ENCODE data around the gene CACNB4.
"Not testable (repeated sequence)": the region's sequence is repeated elsewhere in the genome, so short reads cannot be mapped to it uniquely, and the experiment has no call there.

The CACNB4 gene

GRCh38 chr2:152015552-152015951 lies 83.3 kb downstream of the CACNB4 start:
- DNase-seq = no peak

- no peak for DNase-seq
These were observed 86.1 kb downstream of the CACNB4 start for GRCh38 chr2:152012697-152013096.

DNA sequence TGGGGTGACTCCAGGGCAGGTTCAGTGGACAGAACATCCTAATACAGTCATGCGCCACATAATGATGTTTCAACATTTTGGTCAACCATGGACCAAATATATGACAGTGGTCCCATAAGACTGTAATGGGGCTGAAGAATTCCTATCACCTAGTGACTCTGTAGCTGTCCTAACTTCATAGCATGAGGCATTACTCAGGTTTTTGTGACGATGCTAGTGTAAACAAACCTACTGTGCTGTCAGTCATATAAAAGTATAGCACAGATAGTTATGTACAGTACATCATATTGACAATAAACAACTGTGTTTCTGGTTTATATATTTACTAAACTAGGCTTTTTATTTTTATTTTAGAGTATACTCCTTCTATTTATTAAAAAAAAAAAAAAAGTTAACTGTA lies 87.1 kb downstream of the CACNB4 start:
- no peak for DNase-seq

GRCh38 chr2:152005607-152006006 lies 93.2 kb downstream of the CACNB4 start:
- DNase-seq = no peak

DNA sequence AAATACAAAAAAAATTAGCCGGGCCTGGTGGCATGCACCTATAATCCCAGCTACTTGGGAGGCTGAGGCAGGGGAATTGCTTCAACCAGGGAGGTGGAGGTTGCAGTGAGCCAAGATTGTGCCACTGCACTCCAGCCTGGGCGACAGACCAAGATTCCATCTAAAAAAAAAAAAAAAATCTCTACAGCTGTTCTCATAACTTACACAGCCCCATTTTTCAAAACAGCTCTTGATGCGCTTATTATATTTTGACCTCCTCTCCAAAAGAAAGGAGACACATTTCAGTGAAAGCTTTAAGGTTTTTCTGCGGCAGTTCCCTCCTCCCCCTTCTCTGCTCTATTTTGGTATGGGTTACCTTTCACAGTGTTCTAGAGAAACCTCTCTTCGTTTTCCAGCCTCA lies 95.6 kb downstream of the CACNB4 start:
- not testable (repeated sequence) for DNase-seq

DNA sequence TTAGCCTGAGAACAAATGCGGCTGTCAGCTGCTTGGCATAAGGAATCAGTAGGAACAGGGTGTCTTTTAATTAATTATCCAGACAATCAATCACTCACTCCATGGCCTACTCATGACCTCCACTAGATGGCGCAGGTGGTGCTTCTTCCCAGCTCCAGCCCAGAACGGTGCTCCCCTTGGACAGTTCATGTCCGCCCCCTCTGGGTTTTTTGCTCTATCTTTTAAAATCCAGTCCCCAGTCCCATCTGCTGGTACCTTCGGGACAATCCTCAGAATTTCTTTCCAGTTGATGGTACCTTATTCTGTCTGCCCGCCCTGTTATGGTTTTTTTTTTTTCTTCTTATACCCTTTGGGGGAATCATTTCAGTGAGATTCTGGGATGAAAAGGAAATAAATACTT lies 99.8 kb downstream of the CACNB4 start:
- DNase-seq = peak in 2 of 4 experiments; percentile 4

GRCh38 chr2:151996243-151997003 lies 102.4 kb downstream of the CACNB4 start:
- DNase-seq = no peak

GRCh38 chr2:151995161-151995557 lies 103.7 kb downstream of the CACNB4 start:
- no peak for DNase-seq

- not testable (repeated sequence) for DNase-seq
These were observed 104.7 kb downstream of the CACNB4 start for GRCh38 chr2:151994178-151994577.

- no peak for DNase-seq
These were observed 107.8 kb downstream of the CACNB4 start for GRCh38 chr2:151991010-151991409.

GRCh38 chr2:151989378-151989777 lies 109.5 kb downstream of the CACNB4 start:
- no peak for DNase-seq

DNA sequence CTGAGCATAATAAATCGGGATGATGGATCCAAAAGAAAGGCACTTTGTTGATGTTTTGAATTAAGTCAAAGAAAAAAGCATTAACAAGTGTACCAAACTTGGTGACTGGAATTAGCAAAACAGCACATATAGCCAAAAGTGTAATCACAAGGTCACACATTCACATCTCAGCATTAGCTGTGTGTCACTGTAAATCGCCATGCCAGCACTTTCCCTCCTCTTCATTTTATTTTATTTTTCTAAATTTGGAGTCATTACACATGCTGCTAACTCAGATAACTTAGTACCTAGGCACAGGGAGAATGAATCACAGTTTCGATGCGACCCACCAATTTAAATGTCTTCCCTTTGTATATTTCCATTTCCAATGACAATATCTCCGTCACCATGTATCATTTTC lies 111.4 kb downstream of the CACNB4 start:
- DNase-seq = no peak

DNA sequence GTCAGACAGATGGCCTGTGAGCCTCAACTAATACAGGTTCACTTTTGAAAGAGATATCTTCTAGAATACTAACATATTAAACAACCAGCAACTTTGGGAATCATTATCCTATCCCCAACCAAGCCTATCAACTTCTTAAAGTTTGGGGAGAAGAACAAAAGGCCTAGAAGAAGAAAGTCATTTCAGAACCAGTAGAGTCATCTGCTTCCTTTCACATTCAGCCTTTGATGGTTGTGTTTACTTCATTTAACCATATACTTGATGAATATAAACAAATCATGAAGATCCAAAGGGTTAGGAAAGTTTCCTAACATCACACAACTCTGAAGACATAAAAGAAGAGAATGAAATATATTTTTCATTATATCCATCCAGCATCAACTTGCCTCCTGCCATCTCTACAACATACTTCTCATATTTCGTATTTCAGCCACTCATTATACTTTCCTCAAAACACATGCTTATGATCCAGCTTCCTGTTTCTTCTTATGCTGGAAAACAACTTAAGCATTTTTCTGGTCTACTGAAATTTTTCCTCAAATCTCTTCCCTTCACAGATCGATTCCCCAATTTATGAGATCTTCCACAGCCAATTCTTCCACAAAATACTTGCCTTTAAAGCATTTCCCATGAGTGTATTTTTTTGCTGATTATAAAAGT lies 114.3 kb downstream of the CACNB4 start:
- no peak for DNase-seq

DNA sequence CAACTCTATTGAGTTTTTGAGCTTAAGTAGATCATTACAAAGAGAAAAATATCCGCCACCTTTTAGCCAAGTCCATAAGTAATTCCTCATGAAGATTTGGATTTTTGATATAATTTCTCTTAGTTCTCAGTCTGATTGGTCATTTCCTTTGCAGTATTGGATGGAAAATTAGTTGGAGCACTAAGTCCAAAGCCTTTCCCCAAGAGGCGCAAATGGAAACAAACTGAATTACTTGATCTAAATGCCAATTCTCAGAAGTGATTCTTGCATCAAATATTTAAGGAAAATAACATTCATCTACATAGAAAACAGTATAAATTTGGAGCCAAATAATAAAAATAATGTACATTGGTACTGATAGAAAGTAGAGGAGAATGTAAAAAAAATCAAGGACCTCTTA lies 115.6 kb downstream of the CACNB4 start:
- no peak for DNase-seq

GRCh38 chr2:151981886-151982285 lies 117.0 kb downstream of the CACNB4 start:
- DNase-seq = no peak

GRCh38 chr2:151979694-151980093 lies 119.2 kb downstream of the CACNB4 start:
- DNase-seq = no peak

- no peak for DNase-seq
These were observed 120.1 kb downstream of the CACNB4 start for GRCh38 chr2:151978709-151979108.

GRCh38 chr2:151977631-151978030 lies 121.2 kb downstream of the CACNB4 start:
- no peak for DNase-seq

DNA sequence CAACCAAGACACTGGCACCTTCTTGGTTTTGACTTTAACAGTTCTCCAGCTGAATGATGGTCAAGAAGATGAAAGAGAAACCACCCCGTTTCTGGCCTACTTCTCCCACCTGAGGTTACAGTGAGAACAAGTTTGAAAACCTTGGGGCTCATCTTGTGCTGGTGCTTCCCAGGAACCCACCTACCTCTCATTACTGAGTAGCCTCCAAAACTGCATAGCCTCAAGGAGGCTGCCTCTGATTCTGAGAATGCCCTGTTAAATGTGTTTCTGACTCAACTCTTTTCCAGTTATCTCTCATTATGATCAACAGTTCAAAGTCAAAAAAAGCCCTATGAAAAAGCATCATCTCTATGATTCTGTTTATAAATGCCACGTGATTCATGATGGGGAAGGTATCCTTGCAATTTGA lies 121.9 kb downstream of the CACNB4 start:
- DNase-seq = no peak

GRCh38 chr2:151975460-151976414 lies 123.1 kb downstream of the CACNB4 start:
- no peak for DNase-seq

GRCh38 chr2:151974988-151975387 lies 123.9 kb downstream of the CACNB4 start:
- DNase-seq = no peak

DNA sequence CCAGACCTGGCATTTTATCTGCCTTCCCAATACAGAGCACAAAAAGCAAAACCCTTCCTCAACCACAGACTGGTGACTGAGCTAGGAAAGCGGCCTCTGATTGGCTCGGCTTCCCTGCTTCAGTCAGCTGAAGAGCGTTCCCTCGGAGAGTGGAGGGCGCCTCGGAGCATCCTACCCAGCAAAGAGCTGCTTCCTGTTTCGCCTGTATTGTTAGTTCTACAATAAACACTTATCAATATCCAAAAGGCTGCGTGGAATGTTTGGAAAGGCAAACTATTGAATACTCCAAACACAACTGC lies 125.0 kb downstream of the CACNB4 start:
- DNase-seq = no peak

DNA sequence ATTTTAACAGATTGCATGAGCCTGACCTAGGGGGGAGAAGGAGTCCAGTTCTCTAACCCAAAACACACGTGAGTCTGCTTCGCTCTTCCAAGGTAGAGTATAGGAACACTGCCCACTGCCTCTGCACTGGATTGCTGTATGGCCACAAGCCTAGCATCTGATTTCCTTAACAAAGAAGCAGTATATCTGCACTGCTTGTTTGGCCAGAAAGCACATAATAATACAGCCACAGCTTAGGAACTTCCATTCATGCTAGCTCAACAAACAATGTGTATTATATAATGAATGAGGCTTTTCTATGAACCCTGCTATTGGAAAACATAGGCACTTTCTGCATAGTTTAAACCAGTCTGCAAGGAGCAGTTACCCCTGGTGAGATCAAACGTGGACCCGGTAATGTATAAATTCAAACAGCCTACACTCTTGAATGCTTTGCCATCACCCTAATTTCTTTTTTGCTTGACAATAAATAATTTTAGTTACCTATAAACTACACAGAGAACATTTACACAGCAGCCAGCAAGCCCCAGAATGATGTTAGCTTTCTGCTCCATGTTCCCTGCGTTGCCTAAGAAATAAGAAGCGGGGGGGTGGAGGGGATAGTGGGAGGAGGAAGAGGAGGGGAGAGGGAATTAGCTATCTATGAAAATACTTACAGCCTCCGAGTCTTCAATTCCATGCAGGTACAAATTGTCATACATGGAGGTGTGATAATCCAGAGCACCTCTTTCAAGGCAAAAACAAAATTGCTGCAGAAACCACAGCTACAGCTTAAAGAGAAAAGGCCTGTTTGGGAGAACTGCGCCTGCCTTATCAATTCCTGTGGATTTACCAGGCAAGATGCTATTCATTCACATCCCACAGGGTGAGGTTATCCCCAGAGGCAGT lies 125.6 kb downstream of the CACNB4 start:
- no peak for DNase-seq
